WI38 (cell line): Measurements from ENCODE around the gene SLC17A1.

Experiments used
- H3K4me3 ChIP-seq: 2 replicates; pipeline ENCODE4 v1.5.1; 2011; ENCODE audit warnings: low read depth, mild to moderate bottlenecking, control low read depth, low read length
- TF ChIP-seq, protein P1 (sequence below): IDR thresholded peaks from 2 replicates; pipeline ENCODE4 v1.5.1; 2012; ENCODE audit warnings: low read depth, mild to moderate bottlenecking, control low read depth, low read length

The SLC17A1 gene

DNA sequence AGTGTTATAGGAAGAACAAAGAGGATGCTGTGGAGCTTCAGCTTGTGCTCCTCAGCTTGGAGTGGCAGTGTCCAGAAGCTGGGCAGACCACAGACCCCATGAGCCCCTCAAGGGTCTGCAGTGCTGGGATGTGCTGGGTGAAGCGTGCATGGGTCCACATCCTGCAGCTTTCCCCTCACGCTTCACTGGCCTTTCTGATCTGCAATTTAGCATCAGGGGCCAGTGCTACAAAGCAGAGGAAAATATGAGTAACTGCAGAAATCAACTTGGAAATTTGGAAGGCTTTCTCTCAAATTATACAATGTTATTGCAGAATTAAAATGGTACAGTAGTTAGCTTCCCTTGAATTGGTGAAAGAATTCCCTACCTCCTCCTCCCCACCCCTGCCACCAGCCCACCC, 67.2 kb downstream of the SLC17A1 start:
- no peak overlapping the region for H3K4me3 ChIP-seq
- TF ChIP-seq, protein P1, sequence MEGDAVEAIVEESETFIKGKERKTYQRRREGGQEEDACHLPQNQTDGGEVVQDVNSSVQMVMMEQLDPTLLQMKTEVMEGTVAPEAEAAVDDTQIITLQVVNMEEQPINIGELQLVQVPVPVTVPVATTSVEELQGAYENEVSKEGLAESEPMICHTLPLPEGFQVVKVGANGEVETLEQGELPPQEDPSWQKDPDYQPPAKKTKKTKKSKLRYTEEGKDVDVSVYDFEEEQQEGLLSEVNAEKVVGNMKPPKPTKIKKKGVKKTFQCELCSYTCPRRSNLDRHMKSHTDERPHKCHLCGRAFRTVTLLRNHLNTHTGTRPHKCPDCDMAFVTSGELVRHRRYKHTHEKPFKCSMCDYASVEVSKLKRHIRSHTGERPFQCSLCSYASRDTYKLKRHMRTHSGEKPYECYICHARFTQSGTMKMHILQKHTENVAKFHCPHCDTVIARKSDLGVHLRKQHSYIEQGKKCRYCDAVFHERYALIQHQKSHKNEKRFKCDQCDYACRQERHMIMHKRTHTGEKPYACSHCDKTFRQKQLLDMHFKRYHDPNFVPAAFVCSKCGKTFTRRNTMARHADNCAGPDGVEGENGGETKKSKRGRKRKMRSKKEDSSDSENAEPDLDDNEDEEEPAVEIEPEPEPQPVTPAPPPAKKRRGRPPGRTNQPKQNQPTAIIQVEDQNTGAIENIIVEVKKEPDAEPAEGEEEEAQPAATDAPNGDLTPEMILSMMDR = no peak

DNA sequence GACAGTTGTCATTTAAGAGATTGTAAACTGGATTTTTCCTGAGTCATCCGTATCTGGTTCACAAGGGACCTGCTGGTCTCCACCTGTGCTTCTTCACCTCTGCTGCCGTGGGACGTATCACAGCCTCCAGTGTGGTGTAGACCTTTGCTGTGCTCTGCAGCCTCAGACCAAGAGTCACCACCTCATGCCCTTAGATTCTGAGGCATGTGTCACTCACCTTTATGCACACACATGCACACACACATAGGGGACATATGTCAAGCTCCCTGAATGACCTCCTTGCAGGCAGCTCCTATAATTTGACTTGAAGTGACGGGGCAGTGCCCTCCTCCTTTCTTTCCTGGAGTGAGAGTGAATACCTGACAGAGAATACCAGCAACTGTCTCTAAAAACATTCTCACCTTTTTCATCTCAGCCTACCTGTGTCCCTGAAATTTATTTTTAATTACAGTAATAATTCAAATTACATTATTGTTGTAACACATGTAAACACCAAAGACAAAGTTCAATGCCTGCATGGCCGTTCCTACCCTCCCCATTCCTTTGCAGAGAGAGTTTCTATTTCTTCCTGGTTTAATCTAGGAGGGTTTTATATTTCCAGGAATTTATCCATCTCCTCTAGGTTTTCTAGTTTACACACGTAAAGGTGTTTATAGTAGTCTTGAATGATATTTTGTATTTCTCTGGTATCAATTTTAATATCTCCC, 73.8 kb downstream of the SLC17A1 start:
- TF ChIP-seq, protein P1 = no peak

DNA sequence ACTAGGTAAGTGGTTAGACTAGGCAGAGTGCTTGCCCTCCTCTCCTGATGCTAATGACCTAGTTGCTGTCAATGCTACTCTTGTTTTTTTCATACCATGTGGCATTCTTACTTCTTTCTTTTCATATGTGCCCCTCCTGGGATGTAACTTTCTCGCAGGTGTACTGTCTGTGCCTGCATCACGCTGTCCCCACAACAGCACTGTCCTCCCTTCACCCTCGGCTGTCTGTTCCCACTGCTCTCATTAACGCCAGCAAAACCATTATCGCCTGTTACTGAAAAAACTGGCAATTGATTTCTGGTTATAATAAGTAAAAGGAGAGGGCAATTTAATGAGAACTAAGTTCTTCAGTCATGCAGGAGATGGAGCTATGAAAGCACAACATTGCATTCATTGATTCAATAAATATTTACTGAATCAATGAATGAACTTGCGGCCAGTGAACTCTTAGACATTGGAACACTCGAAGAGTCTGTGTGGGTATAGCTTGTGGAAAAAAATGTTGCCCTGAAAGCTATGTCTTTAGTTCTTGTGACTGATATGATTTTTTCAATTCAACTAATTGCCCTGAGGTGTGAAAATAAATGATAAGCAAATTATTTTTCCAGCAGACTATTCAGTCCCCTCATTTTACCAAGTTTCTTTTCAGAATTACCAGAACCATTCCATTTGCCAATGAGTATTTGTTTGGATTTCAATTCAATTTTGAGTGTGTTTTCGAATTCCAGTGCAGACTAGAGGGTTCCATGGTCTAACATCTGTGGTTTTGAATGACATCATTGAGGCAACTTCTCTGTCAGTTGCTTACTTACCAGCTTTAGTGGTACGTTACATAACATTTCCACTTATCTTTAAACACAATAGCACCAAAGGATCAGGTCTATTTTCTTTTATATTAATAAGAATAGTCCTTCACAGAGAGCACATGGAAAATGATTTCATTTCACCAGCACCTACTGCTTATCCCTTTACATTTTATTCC, 75.2 kb downstream of the SLC17A1 start:
- H3K4me3 ChIP-seq = no peak overlapping the region
- TF ChIP-seq, protein P1 = no peak

More for the DNA sequence above, 73.8 kb downstream of the SLC17A1 start:
- no peak overlapping the region for H3K4me3 ChIP-seq

DNA sequence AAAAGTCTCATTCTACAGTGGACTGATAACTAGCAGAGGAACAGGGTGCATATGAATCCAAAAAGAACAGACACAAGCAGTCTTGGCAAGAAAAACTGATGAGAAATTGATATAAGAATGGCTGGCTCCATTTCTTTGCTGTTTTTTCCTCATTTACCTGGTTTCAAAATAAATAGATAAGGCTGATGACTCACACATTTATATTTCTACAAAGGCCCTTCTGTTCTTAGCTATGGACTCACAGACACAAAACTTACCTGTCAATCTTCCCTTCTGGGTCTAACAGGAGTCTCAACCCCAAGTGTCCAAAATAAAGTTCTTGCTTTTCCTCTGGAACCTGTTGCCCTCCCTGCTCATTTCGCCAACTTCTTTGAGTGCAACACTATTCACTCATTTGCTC, 76.4 kb downstream of the SLC17A1 start:
- TF ChIP-seq, protein P1 = no peak
- no peak overlapping the region for H3K4me3 ChIP-seq

DNA sequence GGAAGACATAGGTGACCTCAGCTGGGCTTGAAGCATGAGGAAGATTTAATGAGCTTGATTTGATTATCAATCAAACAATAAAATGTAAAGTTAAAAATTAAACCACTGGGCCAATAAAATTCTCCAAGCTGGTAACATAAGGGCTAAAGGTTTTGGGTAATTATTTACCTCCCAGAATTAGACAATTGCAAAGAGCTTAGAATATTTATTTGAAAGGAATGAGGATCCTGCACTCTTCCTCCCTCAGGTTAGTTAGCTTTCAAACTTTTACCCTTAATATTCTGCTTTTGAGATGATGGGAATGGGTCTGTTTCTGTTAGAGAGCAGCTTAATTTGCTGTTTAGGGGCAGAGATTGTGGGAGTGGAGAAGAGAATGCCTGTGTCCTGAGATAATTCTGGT, 77.3 kb downstream of the SLC17A1 start, which contains the start of gene SLC17A4:
TSS of gene SLC17A4 (plus strand) at position 208 of the 400 bp plus-strand sequence. CDS start 7,221 bp downstream, outside the sequence.
- no peak within 1 kb of the TSS for H3K4me3 ChIP-seq
- TF ChIP-seq, protein P1 = no peak

DNA sequence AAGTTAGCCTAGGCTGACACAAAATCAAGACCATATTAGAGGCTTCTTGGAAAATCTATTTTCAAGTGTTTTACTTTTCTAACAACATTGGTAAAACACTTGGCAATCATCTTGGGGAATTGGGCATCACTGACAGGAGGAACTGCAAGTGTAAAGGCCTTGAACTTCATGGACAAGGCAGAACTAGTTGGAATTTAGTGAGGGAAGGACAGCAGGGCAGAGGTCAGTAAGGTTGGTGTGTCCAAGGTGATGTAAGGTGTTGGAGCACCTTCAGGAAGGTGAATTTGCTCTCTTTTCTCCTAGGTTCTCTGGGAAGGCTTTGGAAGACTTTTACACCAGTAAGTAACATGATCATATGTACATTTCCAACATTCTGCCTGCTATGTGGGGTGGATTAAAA, 78.8 kb downstream of the SLC17A1 start:
- no peak overlapping the region for H3K4me3 ChIP-seq
- TF ChIP-seq, protein P1 = no peak
